GM20000 (cell line): ENCODE data around the gene PRMT2.

Experiments used
- DNase-seq: peaks from one replicate; pipeline ENCODE4 v3.0.0; 2012; ENCODE audit warnings: low spot score
- CTCF ChIP-seq: IDR thresholded peaks from 2 replicates; pipeline ENCODE4 v1.5.1; 2012; ENCODE audit warnings: mild to moderate bottlenecking, control low read depth; ENCODE audit errors: extremely low read depth, missing control alignments

PRMT2 gene

GRCh38 chr21:46636181-46636512, 673 bp downstream of the PRMT2 start:
- DNase-seq: no peak

GRCh38 chr21:46636550-46637285, 1.2 kb downstream of the PRMT2 start:
- DNase-seq: no peak
- TF ChIP-seq CTCF: no peak

More at GRCh38 chr21:46636181-46636512, 673 bp downstream of the PRMT2 start:
- no peak for TF ChIP-seq CTCF

GRCh38 chr21:46637952-46638746, 2.7 kb downstream of the PRMT2 start:
- no peak for DNase-seq
- TF ChIP-seq CTCF: no peak

- TF ChIP-seq CTCF: no peak
- no peak for DNase-seq
Observed at GRCh38 chr21:46639489-46640386, 4.3 kb downstream of the PRMT2 start.

GRCh38 chr21:46641656-46642055, 6.2 kb downstream of the PRMT2 start:
- TF ChIP-seq CTCF: no peak
- no peak for DNase-seq

- no peak for DNase-seq
- no peak for TF ChIP-seq CTCF
Observed at GRCh38 chr21:46643379-46644177, 8.1 kb downstream of the PRMT2 start.
